Measurements from ENCODE around the gene LRRFIP1.
A peak's percentile ranks its signal among the peaks of the same experiment; 100 is the strongest.

Gene LRRFIP1

GRCh38 chr2:237708961-237709360 is 81.6 kb downstream of the LRRFIP1 start:
- no peak overlapping the region for H3K4me3 ChIP-seq (ENCODE audit: low read depth in 1 of 2, low read length in 2 of 2)
- peak overlapping the region; percentile 71 for H3K27ac ChIP-seq (ENCODE audit: low read depth, low read length)
- peaks cover 14% of the 10 kb centered on the region for H3K36me3 ChIP-seq (ENCODE audit: insufficient read depth, low read length)
- no peaks in the 10 kb centered on the region for H3K9me3 ChIP-seq (ENCODE audit: low read length)
- H3K9ac ChIP-seq (ENCODE audit: low read length): no peak overlapping the region
- no peaks in the 10 kb centered on the region for H3K27me3 ChIP-seq (ENCODE audit: control insufficient read depth in 1 of 2, insufficient read depth in 2 of 2, low read length in 2 of 2)
- H3K4me1 ChIP-seq (ENCODE audit: insufficient read depth, low read length): peaks cover 60% of the 10 kb centered on the region

- no peak overlapping the region for H3K4me3 ChIP-seq (ENCODE audit: low read depth in 1 of 2, low read length in 2 of 2)
- H3K9me3 ChIP-seq (ENCODE audit: low read length): no peaks in the 10 kb centered on the region
- H3K9ac ChIP-seq (ENCODE audit: low read length): no peak overlapping the region
- H3K27me3 ChIP-seq (ENCODE audit: control insufficient read depth in 1 of 2, insufficient read depth in 2 of 2, low read length in 2 of 2): no peaks in the 10 kb centered on the region
- H3K36me3 ChIP-seq (ENCODE audit: insufficient read depth, low read length): peaks cover 14% of the 10 kb centered on the region
- peak overlapping the region; percentile 48 for H3K27ac ChIP-seq (ENCODE audit: low read depth, low read length)
- H3K4me1 ChIP-seq (ENCODE audit: insufficient read depth, low read length): peaks cover 58% of the 10 kb centered on the region
Observed at GRCh38 chr2:237711458-237712150, 84.2 kb downstream of the LRRFIP1 start.

- Histone ChIP-seq H3K27me3 (ENCODE audit: control insufficient read depth in 1 of 2, insufficient read depth in 2 of 2, low read length in 2 of 2) (no peaks in the 10 kb centered on the region), H3K4me3 (ENCODE audit: low read depth in 1 of 2, low read length in 2 of 2) (no peak overlapping the region), H3K9ac (ENCODE audit: low read length) (no peak overlapping the region), H3K27ac (ENCODE audit: low read depth, low read length) (peak overlapping the region; percentile 48), H3K9me3 (ENCODE audit: low read length) (no peaks in the 10 kb centered on the region), H3K4me1 (ENCODE audit: insufficient read depth, low read length) (peaks cover 55% of the 10 kb centered on the region), H3K36me3 (ENCODE audit: insufficient read depth, low read length) (peaks cover 14% of the 10 kb centered on the region)
Observed at GRCh38 chr2:237712477-237713377, 85.3 kb downstream of the LRRFIP1 start.

GRCh38 chr2:237714690-237715458 is 87.5 kb downstream of the LRRFIP1 start:
- H3K27me3 ChIP-seq (ENCODE audit: control insufficient read depth in 1 of 2, insufficient read depth in 2 of 2, low read length in 2 of 2): no peaks in the 10 kb centered on the region
- peaks cover 4% of the 10 kb centered on the region for H3K36me3 ChIP-seq (ENCODE audit: insufficient read depth, low read length)
- peak overlapping the region; percentile 28 to 39 for H3K4me3 ChIP-seq (ENCODE audit: low read depth in 1 of 2, low read length in 2 of 2)
- H3K9ac ChIP-seq (ENCODE audit: low read length): peak overlapping the region; percentile 16
- H3K4me1 ChIP-seq (ENCODE audit: insufficient read depth, low read length): peaks cover 53% of the 10 kb centered on the region
- no peaks in the 10 kb centered on the region for H3K9me3 ChIP-seq (ENCODE audit: low read length)
- H3K27ac ChIP-seq (ENCODE audit: low read depth, low read length): peak overlapping the region; percentile 90

- Histone ChIP-seq H3K27ac (ENCODE audit: low read depth, low read length) (peak overlapping the region; percentile 90), H3K4me3 (ENCODE audit: low read depth in 1 of 2, low read length in 2 of 2) (peak overlapping the region; percentile 28 to 39), H3K27me3 (ENCODE audit: control insufficient read depth in 1 of 2, insufficient read depth in 2 of 2, low read length in 2 of 2) (no peaks in the 10 kb centered on the region), H3K4me1 (ENCODE audit: insufficient read depth, low read length) (peaks cover 53% of the 10 kb centered on the region), H3K9me3 (ENCODE audit: low read length) (no peaks in the 10 kb centered on the region), H3K36me3 (ENCODE audit: insufficient read depth, low read length) (peaks cover 4% of the 10 kb centered on the region), H3K9ac (ENCODE audit: low read length) (peak overlapping the region; percentile 16)
Observed at GRCh38 chr2:237715459-237715947, 88.1 kb downstream of the LRRFIP1 start.

- H3K36me3 ChIP-seq (ENCODE audit: insufficient read depth, low read length): peaks cover 10% of the 10 kb centered on the region
- no peaks in the 10 kb centered on the region for H3K27me3 ChIP-seq (ENCODE audit: control insufficient read depth in 1 of 2, insufficient read depth in 2 of 2, low read length in 2 of 2)
- H3K9me3 ChIP-seq (ENCODE audit: low read length): no peaks in the 10 kb centered on the region
- peak overlapping the region; percentile 16 for H3K9ac ChIP-seq (ENCODE audit: low read length)
- no peak overlapping the region for H3K4me3 ChIP-seq (ENCODE audit: low read depth in 1 of 2, low read length in 2 of 2)
- peaks cover 58% of the 10 kb centered on the region for H3K4me1 ChIP-seq (ENCODE audit: insufficient read depth, low read length)
- peak overlapping the region; percentile 90 for H3K27ac ChIP-seq (ENCODE audit: low read depth, low read length)
Observed at GRCh38 chr2:237716011-237716410, 88.6 kb downstream of the LRRFIP1 start.

GRCh38 chr2:237717366-237718276 is 90.2 kb downstream of the LRRFIP1 start:
- peaks cover 70% of the 10 kb centered on the region for H3K4me1 ChIP-seq (ENCODE audit: insufficient read depth, low read length)

GRCh38 chr2:237718277-237718634 is 90.9 kb downstream of the LRRFIP1 start:
- Histone ChIP-seq H3K9me3 (ENCODE audit: low read length) (no peaks in the 10 kb centered on the region), H3K4me3 (ENCODE audit: low read depth in 1 of 2, low read length in 2 of 2) (no peak overlapping the region), H3K36me3 (ENCODE audit: insufficient read depth, low read length) (peaks cover 7% of the 10 kb centered on the region), H3K9ac (ENCODE audit: low read length) (no peak overlapping the region), H3K27me3 (ENCODE audit: control insufficient read depth in 1 of 2, insufficient read depth in 2 of 2, low read length in 2 of 2) (no peaks in the 10 kb centered on the region), H3K27ac (ENCODE audit: low read depth, low read length) (peak overlapping the region; percentile 10), H3K4me1 (ENCODE audit: insufficient read depth, low read length) (peaks cover 64% of the 10 kb centered on the region)

More at GRCh38 chr2:237717366-237718276, 90.2 kb downstream of the LRRFIP1 start:
- H3K36me3 ChIP-seq (ENCODE audit: insufficient read depth, low read length): peaks cover 7% of the 10 kb centered on the region
- H3K27me3 ChIP-seq (ENCODE audit: control insufficient read depth in 1 of 2, insufficient read depth in 2 of 2, low read length in 2 of 2): no peaks in the 10 kb centered on the region
- H3K27ac ChIP-seq (ENCODE audit: low read depth, low read length): no peak overlapping the region
- no peak overlapping the region for H3K4me3 ChIP-seq (ENCODE audit: low read depth in 1 of 2, low read length in 2 of 2)
- H3K9ac ChIP-seq (ENCODE audit: low read length): no peak overlapping the region
- H3K9me3 ChIP-seq (ENCODE audit: low read length): no peaks in the 10 kb centered on the region

- Histone ChIP-seq H3K4me3 (ENCODE audit: low read depth in 1 of 2, low read length in 2 of 2) (no peak overlapping the region), H3K36me3 (ENCODE audit: insufficient read depth, low read length) (peaks cover 7% of the 10 kb centered on the region), H3K9me3 (ENCODE audit: low read length) (no peaks in the 10 kb centered on the region), H3K27ac (ENCODE audit: low read depth, low read length) (no peak overlapping the region), H3K4me1 (ENCODE audit: insufficient read depth, low read length) (peaks cover 65% of the 10 kb centered on the region), H3K9ac (ENCODE audit: low read length) (no peak overlapping the region), H3K27me3 (ENCODE audit: control insufficient read depth in 1 of 2, insufficient read depth in 2 of 2, low read length in 2 of 2) (no peaks in the 10 kb centered on the region)
Observed at GRCh38 chr2:237720444-237720843, 93.1 kb downstream of the LRRFIP1 start.

GRCh38 chr2:237720957-237721356 is 93.6 kb downstream of the LRRFIP1 start:
- peaks cover 65% of the 10 kb centered on the region for H3K4me1 ChIP-seq (ENCODE audit: insufficient read depth, low read length)
- H3K27ac ChIP-seq (ENCODE audit: low read depth, low read length): no peak overlapping the region

More at GRCh38 chr2:237720957-237721356, 93.6 kb downstream of the LRRFIP1 start:
- Histone ChIP-seq H3K9ac (ENCODE audit: low read length) (no peak overlapping the region), H3K27me3 (ENCODE audit: control insufficient read depth in 1 of 2, insufficient read depth in 2 of 2, low read length in 2 of 2) (no peaks in the 10 kb centered on the region), H3K36me3 (ENCODE audit: insufficient read depth, low read length) (peaks cover 7% of the 10 kb centered on the region), H3K4me3 (ENCODE audit: low read depth in 1 of 2, low read length in 2 of 2) (no peak overlapping the region), H3K9me3 (ENCODE audit: low read length) (no peaks in the 10 kb centered on the region)
